Testis (tissue), 3 donors: ENCODE data around the gene LRMDA. TPM values are rescaled to one million over a fixed set of nuclear protein-coding genes. Genes with fewer than 3 reads are reported as not detected.

Experiments used
- DNase-seq: peaks from one replicate; pipeline ENCODE4 v3.0.0-alpha.2; 2019
- H3K27ac ChIP-seq, 2 donors: fragments of 200-600 bp; sonication (generic); one replicate each; pipeline ENCODE4 v1.5.1; 2019
- H3K27me3 ChIP-seq: fragments of 200-600 bp; sonication (generic); one replicate; pipeline ENCODE4 v1.5.1; 2019
- H3K36me3 ChIP-seq: fragments of 200-600 bp; sonication (generic); one replicate; pipeline ENCODE4 v1.5.1; 2017; ENCODE audit warnings: low read depth; ENCODE audit errors: missing control alignments
- H3K4me1 ChIP-seq: fragments of 200-600 bp; sonication (generic); one replicate; pipeline ENCODE4 v1.5.1; 2019
- H3K4me3 ChIP-seq, 2 donors: fragments of 200-600 bp; sonication (generic); one replicate each; pipeline ENCODE4 v1.5.1; 2017 to 2019
- H3K9me3 ChIP-seq: fragments of 200-600 bp; sonication (generic); one replicate; pipeline ENCODE4 v1.5.1; 2017
- CTCF ChIP-seq, 3 experiments: fragments of 450-650 bp in 2 of 3; fragments of 200-600 bp in 1 of 3; sonication (generic) in 1 of 3; IDR thresholded peaks; one replicate each; pipeline ENCODE4 v1.5.1; 2016 to 2019; ENCODE audit warnings: antibody characterized with exemption in 3 of 3, mild to moderate bottlenecking in 2 of 3, moderate library complexity in 1 of 3
- POLR2A ChIP-seq: fragments of 450-650 bp; IDR thresholded peaks from one replicate; pipeline ENCODE4 v1.6.1; 2017; ENCODE audit warnings: antibody characterized with exemption, mild to moderate bottlenecking, moderate library complexity
- WGBS, 2 donors: methylation state at CpG; one replicate each; pipeline ENCODE4 v1.1.5; 2018; 5-methylcytosine and 5-hydroxymethylcytosine counted together
- intact Hi-C: fragments of 100-400 bp; cut with DNase I; formaldehyde crosslinking; loops from one replicate; pipeline ENCODE4 v1.15.1; 2023; ENCODE audit warnings: low total_unique reads
- polyA plus RNA-seq: library from polyadenylated mRNA; stranded (reverse); fragments of 350-450 nt; fragmentation: Illumina TruSeq; extraction: RNeasy Lipid Tissue Mini Kit (QIAGEN cat#74804); gene quantifications from one replicate; pipeline ENCODE4 v1.2.3, GENCODE V29; 2014; ENCODE audit warnings: low read depth, low replicate concordance; ENCODE audit not compliant: insufficient read depth
- total RNA-seq, 2 donors: library from RNA; depleted of rRNA; stranded (reverse); fragments of >200 nt; gene quantifications; one replicate each; pipeline ENCODE4 v1.2.3, GENCODE V29; 2016

The LRMDA gene
- total and polyA plus RNA-seq, 3 donors from 2014 or later: 7.6 to 13.8 (median 10.6) TPM

GRCh38 chr10:75548356-75548755 lies 116.9 kb downstream of the LRMDA start:
- Histone ChIP-seq H3K36me3 (no peaks in the 10 kb centered on the region), H3K27me3 (no peaks in the 10 kb centered on the region), H3K9me3 (no peaks in the 10 kb centered on the region), H3K4me3 (no peak overlapping the region), H3K4me1 (no peaks in the 10 kb centered on the region), H3K27ac (no peak overlapping the region)
- DNase-seq: no peak
- TF ChIP-seq POLR2A (no peak), CTCF (IDR thresholded peaks at IDR 0.05) (no peak)
- WGBS, 2 donors: 81 to 82% methylated on average over 1 of the region's 1 CpG
- intact Hi-C loops: no loop called here

- Histone ChIP-seq H3K27ac (no peak overlapping the region), H3K36me3 (no peaks in the 10 kb centered on the region), H3K9me3 (no peaks in the 10 kb centered on the region), H3K4me1 (no peaks in the 10 kb centered on the region), H3K27me3 (no peaks in the 10 kb centered on the region), H3K4me3 (no peak overlapping the region)
- DNase-seq: no peak
- TF ChIP-seq CTCF (IDR thresholded peaks at IDR 0.05) (no peak), POLR2A (no peak)
- intact Hi-C loops: no loop called here
Measured at GRCh38 chr10:75550191-75550590, 118.8 kb downstream of the LRMDA start.

- Histone ChIP-seq H3K27ac (no peak overlapping the region), H3K4me1 (no peaks in the 10 kb centered on the region), H3K27me3 (no peaks in the 10 kb centered on the region), H3K36me3 (no peaks in the 10 kb centered on the region), H3K4me3 (no peak overlapping the region), H3K9me3 (no peaks in the 10 kb centered on the region)
- intact Hi-C loops: no loop called here
- TF ChIP-seq POLR2A (no peak), CTCF (IDR thresholded peaks at IDR 0.05) (no peak)
- DNase-seq: no peak
- WGBS, 2 donors: 100% methylated on average over 1 of the region's 1 CpG
Measured at GRCh38 chr10:75552171-75552570, 120.7 kb downstream of the LRMDA start.

GRCh38 chr10:75553550-75553949 lies 122.1 kb downstream of the LRMDA start:
- TF ChIP-seq CTCF (IDR thresholded peaks at IDR 0.05) (no peak), POLR2A (no peak)
- Histone ChIP-seq H3K9me3 (no peaks in the 10 kb centered on the region), H3K27me3 (no peaks in the 10 kb centered on the region), H3K4me1 (no peaks in the 10 kb centered on the region), H3K27ac (no peak overlapping the region), H3K4me3 (no peak overlapping the region), H3K36me3 (no peaks in the 10 kb centered on the region)
- DNase-seq: no peak
- WGBS, 2 donors: 86 to 89% methylated on average over 1 of the region's 1 CpG
- intact Hi-C loops: no loop called here

- no peaks in the 10 kb centered on the region for H3K27me3 ChIP-seq
- no peak overlapping the region for H3K4me3 ChIP-seq
- DNase-seq: no peak
- intact Hi-C loops: no loop called here
- H3K27ac ChIP-seq: no peak overlapping the region
- no peaks in the 10 kb centered on the region for H3K9me3 ChIP-seq
- no peak for TF ChIP-seq POLR2A
- no peak for TF ChIP-seq CTCF (IDR thresholded peaks at IDR 0.05)
- H3K4me1 ChIP-seq: no peaks in the 10 kb centered on the region
- no peaks in the 10 kb centered on the region for H3K36me3 ChIP-seq
Measured at GRCh38 chr10:75555323-75555722, 123.9 kb downstream of the LRMDA start.
